ENCODE results near the gene MEF2C. TPM values are rescaled to one million over a fixed set of nuclear protein-coding genes. Genes with fewer than 3 reads are reported as not detected.

Gene MEF2C
- total and polyA plus RNA-seq, 8 donors, result 3.0 to 48.1 (median 14.6) TPM

GRCh38 chr5:88884608-88884877 is 1.6 kb upstream of the MEF2C start:
- Histone ChIP-seq H3K4me3 (peak overlapping the region; percentile 53 to 58 (median 56)), H3K9me3 (no peaks in the 10 kb centered on the region), H3K36me3 (no peaks in the 10 kb centered on the region), H3K4me1 (peaks cover 0 to 42% (median 16%) of the 10 kb centered on the region in 4 donors), H3K27me3 (peaks cover 0 to 24% (median 12%) of the 10 kb centered on the region in 3 donors), H3K27ac (peak overlapping the region; percentile 59 to 91 (median 85))
- intact Hi-C loops (cut with DNase I; ENCODE audit: low total_unique reads), result no loop called here
- WGBS, 5 donors, result 23 to 30% (median 25%) methylated on average over 2 of the region's 2 CpGs
- peak in 1 of 2 donors; percentile 50 for DNase-seq
- TF ChIP-seq EP300 (IDR thresholded peaks at IDR 0.05) (no peak), POLR2A (IDR thresholded peaks at IDR 0.05) (no peak), POLR2AphosphoS5 (IDR thresholded peaks at IDR 0.05) (no peak)
- TF ChIP-seq, protein P1, sequence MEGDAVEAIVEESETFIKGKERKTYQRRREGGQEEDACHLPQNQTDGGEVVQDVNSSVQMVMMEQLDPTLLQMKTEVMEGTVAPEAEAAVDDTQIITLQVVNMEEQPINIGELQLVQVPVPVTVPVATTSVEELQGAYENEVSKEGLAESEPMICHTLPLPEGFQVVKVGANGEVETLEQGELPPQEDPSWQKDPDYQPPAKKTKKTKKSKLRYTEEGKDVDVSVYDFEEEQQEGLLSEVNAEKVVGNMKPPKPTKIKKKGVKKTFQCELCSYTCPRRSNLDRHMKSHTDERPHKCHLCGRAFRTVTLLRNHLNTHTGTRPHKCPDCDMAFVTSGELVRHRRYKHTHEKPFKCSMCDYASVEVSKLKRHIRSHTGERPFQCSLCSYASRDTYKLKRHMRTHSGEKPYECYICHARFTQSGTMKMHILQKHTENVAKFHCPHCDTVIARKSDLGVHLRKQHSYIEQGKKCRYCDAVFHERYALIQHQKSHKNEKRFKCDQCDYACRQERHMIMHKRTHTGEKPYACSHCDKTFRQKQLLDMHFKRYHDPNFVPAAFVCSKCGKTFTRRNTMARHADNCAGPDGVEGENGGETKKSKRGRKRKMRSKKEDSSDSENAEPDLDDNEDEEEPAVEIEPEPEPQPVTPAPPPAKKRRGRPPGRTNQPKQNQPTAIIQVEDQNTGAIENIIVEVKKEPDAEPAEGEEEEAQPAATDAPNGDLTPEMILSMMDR (IDR thresholded peaks at IDR 0.05), result no peak

DNA sequence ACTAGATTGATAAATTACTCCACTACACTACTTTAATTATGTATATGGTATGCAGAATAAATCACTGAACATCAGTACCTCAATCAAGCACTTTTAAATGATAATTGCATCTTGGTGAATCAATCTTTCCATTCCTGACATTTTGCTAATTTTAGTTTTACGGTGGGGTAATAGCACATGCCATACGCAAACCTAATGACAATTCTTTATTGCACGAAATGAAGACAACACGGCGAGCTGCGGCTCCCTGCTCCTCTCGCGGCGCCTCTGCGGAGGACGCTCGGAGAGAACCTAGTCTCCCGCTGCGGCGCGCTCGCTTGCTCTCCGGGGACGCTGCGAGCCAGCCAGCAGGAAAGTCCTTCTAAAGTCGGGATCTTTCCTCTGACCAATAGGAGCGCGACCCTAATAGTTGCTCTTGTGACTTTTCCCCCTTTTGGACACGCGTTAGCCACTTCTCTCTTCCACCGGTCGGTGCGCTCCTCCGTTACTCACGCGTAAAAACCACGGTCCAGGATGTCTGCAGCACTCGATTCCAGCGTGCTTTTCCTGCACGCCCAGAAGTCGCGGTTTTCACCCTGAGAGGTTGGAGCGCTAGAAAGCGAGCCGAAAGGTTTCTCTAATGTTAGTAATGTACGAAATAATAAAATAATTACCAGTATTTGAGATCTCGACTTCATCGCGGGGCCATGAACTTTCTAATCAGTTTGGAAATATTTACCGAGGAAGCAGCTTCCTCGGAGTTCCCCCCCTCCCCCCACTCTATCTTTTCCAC is 1.0 kb upstream of the MEF2C start:
- H3K4me1 ChIP-seq, result peaks cover 0 to 44% (median 16%) of the 10 kb centered on the region in 4 donors
- DNase-seq, result peak; percentile 34 to 81
- H3K27ac ChIP-seq, result peak overlapping the region; percentile 59 to 91 (median 85)
- peaks cover 0 to 18% (median 7%) of the 10 kb centered on the region in 3 donors for H3K27me3 ChIP-seq
- intact Hi-C loops (cut with DNase I; ENCODE audit: low total_unique reads), result no loop called here
- no peaks in the 10 kb centered on the region for H3K36me3 ChIP-seq
- WGBS, 5 donors, result 0 to 1% (median 1%) methylated on average over 38 to 46 of the region's 46 CpGs
- H3K4me3 ChIP-seq, result peak overlapping the region; percentile 53 to 58 (median 56)
- no peaks in the 10 kb centered on the region for H3K9me3 ChIP-seq
- TF ChIP-seq, protein P1 (IDR thresholded peaks at IDR 0.05), result no peak
- no peak for TF ChIP-seq EP300 (IDR thresholded peaks at IDR 0.05)
- peak in 2 of 3 donors; percentile 67 to 78 for TF ChIP-seq POLR2AphosphoS5 (IDR thresholded peaks at IDR 0.05)
- TF ChIP-seq POLR2A (IDR thresholded peaks at IDR 0.05), result peak in 1 of 4 donors; percentile 3

DNA sequence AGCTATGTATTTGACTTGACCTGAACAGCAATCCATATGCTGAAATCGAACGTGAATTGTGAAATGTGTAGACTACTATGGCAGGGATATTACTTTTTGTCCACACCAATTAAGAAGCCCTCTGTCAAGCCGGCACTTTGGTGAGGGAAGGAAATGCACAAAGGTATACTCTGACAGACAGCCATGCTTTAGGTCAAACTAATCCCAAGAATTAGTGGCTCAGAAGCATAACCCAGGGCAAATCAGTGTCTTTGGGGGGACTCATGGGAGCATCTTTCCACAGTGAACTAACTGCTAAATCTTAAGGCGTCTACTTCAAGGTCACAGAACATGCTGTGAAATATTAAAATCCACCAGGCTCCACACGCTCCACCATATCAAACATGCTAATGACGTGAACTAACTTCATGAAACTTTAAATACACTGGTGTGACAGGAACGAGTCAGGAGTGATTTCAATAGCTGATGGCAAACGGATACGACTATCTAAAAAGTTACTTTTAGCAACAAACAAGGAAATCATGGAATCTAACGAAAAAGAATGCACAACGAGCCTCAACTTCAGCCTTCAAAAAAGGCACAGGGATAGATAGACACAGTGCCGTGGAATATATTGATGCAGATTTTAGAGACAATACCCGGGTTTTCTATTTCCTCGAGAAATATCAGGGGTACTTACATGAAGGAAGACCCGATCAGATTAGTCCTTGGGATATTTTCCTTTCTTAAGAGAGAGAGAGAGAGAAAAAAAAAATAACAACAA is 527 bp downstream of the MEF2C start:
- Histone ChIP-seq H3K27me3 (peaks cover 0 to 16% (median 7%) of the 10 kb centered on the region in 3 donors), H3K36me3 (no peaks in the 10 kb centered on the region), H3K9me3 (no peaks in the 10 kb centered on the region), H3K4me1 (peaks cover 0 to 34% (median 19%) of the 10 kb centered on the region in 4 donors), H3K27ac (peak overlapping the region; percentile 46 to 91 (median 85)), H3K4me3 (peak overlapping the region; percentile 53 to 58 (median 56))
- intact Hi-C loops (cut with DNase I; ENCODE audit: low total_unique reads), result no loop called here
- DNase-seq, result peak in 1 of 2 donors; percentile 29
- 4 to 10% (median 10%) methylated on average over 15 of the region's 15 CpGs for WGBS, 5 donors
- TF ChIP-seq POLR2A (IDR thresholded peaks at IDR 0.05) (no peak), POLR2AphosphoS5 (IDR thresholded peaks at IDR 0.05) (no peak), EP300 (IDR thresholded peaks at IDR 0.05) (no peak)
- TF ChIP-seq, protein P1 (IDR thresholded peaks at IDR 0.05), result no peak

DNA sequence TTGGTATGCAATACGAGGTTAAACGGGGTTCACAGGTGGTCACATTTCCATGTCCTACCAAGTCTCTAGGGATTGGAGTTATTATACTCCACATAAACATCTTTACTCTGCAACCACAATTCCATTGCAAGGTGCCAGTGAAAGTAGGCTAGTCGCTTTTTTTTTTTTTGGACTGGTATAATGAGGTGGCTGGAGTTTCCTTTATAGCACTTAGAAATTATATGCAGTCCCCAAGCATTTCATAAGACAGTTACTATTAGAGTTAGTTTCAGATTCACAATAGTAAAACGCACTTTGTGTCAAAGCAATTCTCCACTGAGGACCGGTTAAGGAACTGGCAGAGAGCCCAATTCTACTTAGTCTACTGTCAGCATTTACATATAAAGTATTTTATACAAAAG is 1.4 kb downstream of the MEF2C start:
- no peaks in the 10 kb centered on the region for H3K36me3 ChIP-seq
- H3K9me3 ChIP-seq, result no peaks in the 10 kb centered on the region
- peak in 1 of 2 donors; percentile 52 for DNase-seq
- WGBS, 5 donors, result 30 to 50% (median 38%) methylated on average over 5 of the region's 5 CpGs
- TF ChIP-seq, protein P1 (IDR thresholded peaks at IDR 0.05), result no peak
- H3K27ac ChIP-seq, result peak overlapping the region in 4 of 5 donors; percentile 82 to 91 (median 86)
- peak overlapping the region; percentile 53 to 58 (median 56) for H3K4me3 ChIP-seq
- peaks cover 0 to 36% (median 20%) of the 10 kb centered on the region in 4 donors for H3K4me1 ChIP-seq
- intact Hi-C loops (cut with DNase I; ENCODE audit: low total_unique reads), result no loop called here
- peaks cover 0 to 16% (median 7%) of the 10 kb centered on the region in 3 donors for H3K27me3 ChIP-seq

Measured in stomach (tissue), 9 donors.